Transverse colon (tissue), 4 donors: Measurements from ENCODE around the gene MYH11. TPM values are rescaled to one million over a fixed set of nuclear protein-coding genes. Genes with fewer than 3 reads are reported as not detected.

Source experiments
- DNase-seq: peaks from one replicate; pipeline ENCODE4 v3.0.0-alpha.2; 2019
- H3K27ac ChIP-seq, 4 donors: fragments of 200-600 bp; sonication (generic); 2 replicates each; pipeline ENCODE4 v1.5.1; 2016 to 2018; ENCODE audit warnings: inconsistent platforms in 4 of 4
- H3K27me3 ChIP-seq: fragments of 200-600 bp; sonication (generic); 2 replicates; pipeline ENCODE4 v1.5.1; 2017; ENCODE audit warnings: inconsistent platforms
- H3K36me3 ChIP-seq, 4 donors: fragments of 200-600 bp; sonication (generic); 2 replicates each; pipeline ENCODE4 v1.5.1; 2017 to 2019; ENCODE audit warnings: inconsistent platforms in 4 of 4
- H3K4me1 ChIP-seq, 4 donors: fragments of 200-600 bp; sonication (generic); 2 replicates each; pipeline ENCODE4 v1.5.1; 2017 to 2020; ENCODE audit warnings: inconsistent platforms in 4 of 4
- H3K4me3 ChIP-seq, 4 donors: fragments of 200-600 bp; sonication (generic); 1 replicate in 1 of 4; 2 replicates in 3 of 4; pipeline versions ENCODE4 v1.5.1 to v1.6.1; 2017 to 2019; ENCODE audit warnings: inconsistent platforms in 4 of 4
- H3K9me3 ChIP-seq, 2 donors: fragments of 200-600 bp; sonication (generic); 2 replicates each; pipeline ENCODE4 v1.5.1; 2017 to 2019; ENCODE audit warnings: inconsistent platforms in 2 of 2
- EP300 ChIP-seq: sonication (generic); formaldehyde crosslinking; IDR thresholded peaks from one replicate; pipeline ENCODE4 v1.6.1; 2017; ENCODE audit warnings: antibody characterized with exemption, low read depth
- POLR2A ChIP-seq: fragments of 450-650 bp; IDR thresholded peaks from one replicate; pipeline ENCODE4 v1.6.1; 2016; ENCODE audit warnings: antibody characterized with exemption, mild to moderate bottlenecking, moderate library complexity
- POLR2AphosphoS5 ChIP-seq, 3 donors: sonication (generic); formaldehyde crosslinking; IDR thresholded peaks; one replicate each; pipeline ENCODE4 v1.6.1; 2016; ENCODE audit warnings: antibody characterized with exemption in 3 of 3
- WGBS, 2 donors: methylation state at CpG; one replicate each; pipeline ENCODE4 v1.1.5; 2018; ENCODE audit warnings: low coverage in 1 of 2; 5-methylcytosine and 5-hydroxymethylcytosine counted together
- in situ Hi-C, 4 donors: fragments of 200-750 bp; cut with MboI; loops; one replicate each; pipeline versions ENCODE4 v1.15.0 to v1.15.1; 2017; ENCODE audit warnings: low sequenced_read_pairs in 3 of 4, low pct_ligation_motif_present in 1 of 4, low pct_unique_long_range_greater_than_20kb in 1 of 4
- intact Hi-C: fragments of 100-400 bp; cut with DNase I; formaldehyde crosslinking; loops from one replicate; pipeline ENCODE4 v1.15.1; 2023; ENCODE audit warnings: low total_unique reads
- total RNA-seq, 4 donors: library from RNA; depleted of rRNA; stranded (reverse); fragments of >200 nt; gene quantifications; one replicate each; pipeline ENCODE4 v1.1.0, GENCODE V29; 2016
- TF ChIP-seq, protein P1 (sequence below), 5 experiments: fragments of 200-600 bp in 3 of 5; fragments of 450-650 bp in 2 of 5; sonication (generic) in 3 of 5; IDR thresholded peaks; 1 replicate in 2 of 5; 2 replicates in 3 of 5; pipeline ENCODE4 v1.5.1; 2016 to 2017; ENCODE audit warnings: antibody characterized with exemption in 5 of 5, inconsistent platforms in 3 of 5, mild to moderate bottlenecking in 2 of 5, moderate library complexity in 1 of 5

MYH11 gene
- total RNA-seq = 1,000 to 10,000 TPM in 2 of 4 donors, 100 to 1,000 TPM in 2; 619 to 1,914 (median 1,058) TPM

DNA sequence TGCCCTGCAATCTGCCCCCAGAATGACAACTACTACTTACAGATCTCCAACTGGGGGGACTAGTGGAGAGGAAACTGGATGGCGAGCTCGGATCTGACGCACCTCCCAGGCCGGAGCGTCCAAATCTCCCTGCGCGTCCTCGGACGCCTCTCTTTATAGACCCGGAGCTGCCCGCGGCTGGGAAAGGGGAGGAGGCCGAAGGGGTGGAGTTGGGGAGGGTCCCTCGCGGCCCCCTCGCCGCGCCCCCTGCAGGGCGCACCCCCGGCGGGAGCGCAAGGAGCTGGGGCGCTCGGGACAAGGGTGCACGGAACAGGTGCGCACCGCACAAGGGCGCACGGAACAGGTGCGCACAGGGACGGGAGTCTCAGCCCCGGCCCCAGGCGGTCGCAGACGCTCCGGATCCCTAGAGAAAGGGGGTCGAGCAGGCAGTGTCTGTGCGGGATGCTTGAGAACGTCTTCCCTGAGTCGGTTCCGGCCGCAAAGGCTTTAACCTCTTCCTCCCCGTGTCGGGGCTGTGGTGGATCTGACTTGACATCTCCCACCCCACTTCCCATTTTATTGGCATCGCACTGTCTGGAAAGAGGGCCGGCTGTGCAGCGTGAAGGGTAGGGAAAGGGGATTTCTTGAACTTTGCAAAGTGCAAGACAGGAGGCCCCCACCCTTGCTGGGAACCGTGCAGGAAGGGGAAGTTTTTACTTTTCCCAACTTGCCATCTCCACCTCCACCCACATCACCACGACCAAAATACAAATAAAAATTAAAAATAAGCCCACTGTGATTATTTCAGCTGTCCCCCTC is at the start of gene MYH11:
Gene MYH11, minus strand, starts transcription at position 128 of the 798 bp plus-strand sequence. CDS start 18,776 bp downstream, outside the sequence.
- Histone ChIP-seq H3K36me3 (no peaks in the 10 kb centered on the region), H3K4me3 (peak within 1 kb of the TSS; percentile 32 to 50 (median 38)), H3K9me3 (no peaks in the 10 kb centered on the region), H3K27ac (peak within 1 kb of the TSS; percentile 76 to 92 (median 83)), H3K4me1 (peaks cover 0 to 21% (median 2%) of the 10 kb centered on the region in 4 donors), H3K27me3 (peaks cover 40% of the 10 kb centered on the region)
- TF ChIP-seq POLR2AphosphoS5 (IDR thresholded peaks at IDR 0.05) (peak; percentile 81 to 94 (median 85)), EP300 (no peak), POLR2A (peak; percentile 79)
- intact Hi-C loops (loop anchor here (10.0 kb wide), 2 partner anchors 98 to 268 kb away; no protein-coding TSS in a partner anchor), in situ Hi-C loops (loop anchor here in 2 of 4 donors (25.0 kb wide), 2 partner anchors 255 to 280 kb away; no protein-coding TSS in a partner anchor)
- DNase-seq = peak; percentile 31
- 2% methylated on average over 39 of the region's 49 CpGs; no CpG with 5 or more reads in 1 of the 2 donors for WGBS, 2 donors

- in situ Hi-C loops = no loop called here
- Histone ChIP-seq H3K27ac (no peak overlapping the region), H3K9me3 (no peaks in the 10 kb centered on the region), H3K4me1 (no peaks in the 10 kb centered on the region), H3K36me3 (no peaks in the 10 kb centered on the region), H3K27me3 (no peaks in the 10 kb centered on the region), H3K4me3 (no peak overlapping the region)
- TF ChIP-seq, protein P1, sequence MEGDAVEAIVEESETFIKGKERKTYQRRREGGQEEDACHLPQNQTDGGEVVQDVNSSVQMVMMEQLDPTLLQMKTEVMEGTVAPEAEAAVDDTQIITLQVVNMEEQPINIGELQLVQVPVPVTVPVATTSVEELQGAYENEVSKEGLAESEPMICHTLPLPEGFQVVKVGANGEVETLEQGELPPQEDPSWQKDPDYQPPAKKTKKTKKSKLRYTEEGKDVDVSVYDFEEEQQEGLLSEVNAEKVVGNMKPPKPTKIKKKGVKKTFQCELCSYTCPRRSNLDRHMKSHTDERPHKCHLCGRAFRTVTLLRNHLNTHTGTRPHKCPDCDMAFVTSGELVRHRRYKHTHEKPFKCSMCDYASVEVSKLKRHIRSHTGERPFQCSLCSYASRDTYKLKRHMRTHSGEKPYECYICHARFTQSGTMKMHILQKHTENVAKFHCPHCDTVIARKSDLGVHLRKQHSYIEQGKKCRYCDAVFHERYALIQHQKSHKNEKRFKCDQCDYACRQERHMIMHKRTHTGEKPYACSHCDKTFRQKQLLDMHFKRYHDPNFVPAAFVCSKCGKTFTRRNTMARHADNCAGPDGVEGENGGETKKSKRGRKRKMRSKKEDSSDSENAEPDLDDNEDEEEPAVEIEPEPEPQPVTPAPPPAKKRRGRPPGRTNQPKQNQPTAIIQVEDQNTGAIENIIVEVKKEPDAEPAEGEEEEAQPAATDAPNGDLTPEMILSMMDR (IDR thresholded peaks at IDR 0.05) = no peak
- TF ChIP-seq POLR2A = no peak
- no peak for TF ChIP-seq EP300
- TF ChIP-seq POLR2AphosphoS5 (IDR thresholded peaks at IDR 0.05) = no peak
- intact Hi-C loops = no loop called here
- 62 to 100% methylated on average over 1 to 2 of the region's 2 CpGs for WGBS, 2 donors
- DNase-seq = no peak
Observed at GRCh38 chr16:15906439-15906838, 49.6 kb upstream of the MYH11 start.

DNA sequence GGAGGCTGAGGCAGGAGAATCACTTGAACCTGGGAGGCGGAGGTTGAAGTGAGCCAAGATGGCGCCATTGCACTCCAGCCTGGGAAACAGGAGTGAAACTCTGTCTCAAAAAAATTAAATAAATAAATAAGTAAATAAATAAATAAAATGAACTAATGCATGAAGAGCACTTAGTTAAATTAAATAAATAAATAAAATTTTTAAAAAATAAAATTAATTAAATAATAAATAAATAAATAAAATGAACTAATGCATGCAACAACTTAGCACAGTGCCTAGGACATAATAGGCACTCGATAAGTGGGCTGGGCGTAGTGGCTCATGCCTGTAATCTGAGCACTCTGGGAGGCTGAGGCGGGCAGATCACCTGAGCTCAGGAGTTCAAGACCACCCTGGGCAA is 47.1 kb upstream of the MYH11 start:
- 93 to 95% methylated on average over 5 of the region's 5 CpGs for WGBS, 2 donors
- Histone ChIP-seq H3K27ac (no peak overlapping the region), H3K36me3 (no peaks in the 10 kb centered on the region), H3K27me3 (no peaks in the 10 kb centered on the region), H3K4me3 (no peak overlapping the region), H3K4me1 (peaks cover 0 to 3% (median 0%) of the 10 kb centered on the region in 4 donors), H3K9me3 (no peaks in the 10 kb centered on the region)
- in situ Hi-C loops (no loop called here), intact Hi-C loops (no loop called here)
- no peak for DNase-seq
- TF ChIP-seq POLR2A = no peak
- TF ChIP-seq POLR2AphosphoS5 (IDR thresholded peaks at IDR 0.05) = no peak
- TF ChIP-seq, protein P1 (IDR thresholded peaks at IDR 0.05) = no peak
- TF ChIP-seq EP300 = no peak

- Histone ChIP-seq H3K4me1 (peaks cover 0 to 3% (median 0%) of the 10 kb centered on the region in 4 donors), H3K4me3 (no peak overlapping the region), H3K36me3 (no peaks in the 10 kb centered on the region), H3K27me3 (no peaks in the 10 kb centered on the region), H3K27ac (no peak overlapping the region), H3K9me3 (no peaks in the 10 kb centered on the region)
- DNase-seq = no peak
- in situ Hi-C loops (no loop called here), intact Hi-C loops (no loop called here)
- 77% methylated on average over 5 to 6 of the region's 6 CpGs for WGBS, 2 donors
- no peak for TF ChIP-seq EP300
- TF ChIP-seq, protein P1 (IDR thresholded peaks at IDR 0.05) = no peak
- no peak for TF ChIP-seq POLR2AphosphoS5 (IDR thresholded peaks at IDR 0.05)
- TF ChIP-seq POLR2A = no peak
Observed at GRCh38 chr16:15900901-15901500, 44.2 kb upstream of the MYH11 start.
